Panc1 (cell line): ENCODE data around the gene FAAP100. TPM values are rescaled to one million over a fixed set of nuclear protein-coding genes. Genes with fewer than 3 reads are reported as not detected.

ENCODE experiments used
- ATAC-seq: fragments of 200-7000 bp; cut with Tn5 transposase; 2 replicates; pipeline ENCODE4 v1.9.1; 2020; ENCODE audit warnings: mild to moderate bottlenecking, moderate library complexity
- BruUV-seq: library from RNA; stranded (reverse); fragments of 400-500 nt; replicated peaks from 2 replicates; lab custom pipeline; 2021; lab: Mats Ljungman, UMichigan
- CTCF ChIA-PET: fragments of 300-600 bp; sonication (Branson Sonifier 250); formaldehyde crosslinking; loops from one replicate; lab custom pipeline; 2022; ENCODE audit warnings: antibody characterized with exemption; lab: Charles Lee
- POLR2A ChIA-PET: fragments of 300-600 bp; sonication (Branson Sonifier 250); formaldehyde crosslinking; loops from one replicate; lab custom pipeline; 2022; ENCODE audit warnings: antibody characterized with exemption; lab: Charles Lee
- DNase-seq: peaks from one replicate; pipeline ENCODE4 v3.0.0-alpha.2; 2010; ENCODE audit warnings: low read depth, low spot score
- H3K27ac ChIP-seq: 2 replicates; pipeline ENCODE4 v1.5.1; 2011; ENCODE audit warnings: mild to moderate bottlenecking, low read length, inconsistent platforms
- H3K27me3 ChIP-seq: fragments of 200-500 bp; sonication (Bioruptor generic); 2 replicates; pipeline ENCODE4 v1.6.0; 2014; ENCODE audit warnings: low read length, inconsistent platforms; ENCODE audit not compliant: control insufficient read depth, insufficient read depth
- H3K36me3 ChIP-seq: fragments of 200-500 bp; sonication (Bioruptor generic); 2 replicates; pipeline ENCODE4 v1.5.1; 2014; ENCODE audit warnings: inconsistent platforms, mild to moderate bottlenecking, low read length, moderate library complexity; ENCODE audit not compliant: control insufficient read depth, insufficient read depth
- H3K4me1 ChIP-seq: 2 replicates; pipeline ENCODE4 v1.5.1; 2011; ENCODE audit warnings: inconsistent platforms, mild to moderate bottlenecking, low read length, moderate library complexity; ENCODE audit not compliant: control insufficient read depth, insufficient read depth
- H3K4me3 ChIP-seq, 2 experiments: 2 replicates each; pipeline ENCODE4 v1.5.1; 2011 to 2012; ENCODE audit warnings: low read depth in 2 of 2, low read length in 2 of 2, mild to moderate bottlenecking in 2 of 2, inconsistent platforms in 1 of 2, moderate library complexity in 1 of 2
- H3K9me3 ChIP-seq: fragments of 200-500 bp; sonication (Bioruptor generic); 2 replicates; pipeline ENCODE4 v1.5.1; 2014; ENCODE audit warnings: low read depth, mild to moderate bottlenecking, inconsistent platforms, low read length, moderate library complexity; ENCODE audit not compliant: control insufficient read depth, insufficient read depth
- CTCF ChIP-seq: fragments of 450-650 bp; IDR thresholded peaks from 2 replicates; pipeline ENCODE4 v1.5.1; 2017; ENCODE audit warnings: mild to moderate bottlenecking
- POLR2AphosphoS5 ChIP-seq: IDR thresholded peaks from 2 replicates; pipeline ENCODE4 v1.6.1; 2012; ENCODE audit warnings: mild to moderate bottlenecking, low read depth, low read length, moderate library complexity
- REST ChIP-seq, 2 experiments: IDR thresholded peaks; 2 replicates each; pipeline ENCODE4 v1.6.1; 2011 to 2012; ENCODE audit warnings: low read depth in 2 of 2, control low read depth in 1 of 2, low read length in 1 of 2, mild to moderate bottlenecking in 1 of 2, moderate library complexity in 1 of 2; ENCODE audit not compliant: insufficient read depth in 1 of 2
- SIN3A ChIP-seq: IDR thresholded peaks from 2 replicates; pipeline ENCODE4 v1.6.1; 2012; ENCODE audit warnings: low read depth, mild to moderate bottlenecking, low read length, moderate library complexity, borderline replicate concordance; ENCODE audit not compliant: insufficient read depth
- TCF7L2 ChIP-seq: IDR thresholded peaks from 2 replicates; pipeline ENCODE4 v1.6.1; 2011; ENCODE audit warnings: mild to moderate bottlenecking, low read depth, low read length, inconsistent platforms
- in situ Hi-C: cut with HindIII; loops from 2 replicates; pipeline ENCODE4 v1.10.0; 2016; ENCODE audit warnings: low sequenced_read_pairs, low pct_unique_long_range_greater_than_20kb
- intact Hi-C: fragments of 100-400 bp; cut with micrococcal nuclease; formaldehyde crosslinking; loops from one replicate; pipeline ENCODE4 v1.10.0; 2022; ENCODE audit not compliant: unreplicated experiment
- total RNA-seq: library from RNA; stranded (reverse); gene quantifications from one replicate; pipeline ENCODE4 v1.2.1, GENCODE V29; 2021; ENCODE audit not compliant: unreplicated experiment

The FAAP100 gene
- total RNA-seq, 1 experiment from 2014 or later: 265 TPM

GRCh38 chr17:81518785-81519283, 33.3 kb downstream of the FAAP100 start:
- ATAC-seq (peak; percentile 59), DNase-seq (no peak)
- Histone ChIP-seq H3K4me3 (peak overlapping the region; percentile 38 to 61), H3K36me3 (no peaks in the 10 kb centered on the region), H3K9me3 (no peaks in the 10 kb centered on the region), H3K27me3 (no peaks in the 10 kb centered on the region), H3K4me1 (peaks cover 39% of the 10 kb centered on the region), H3K27ac (peak overlapping the region; percentile 58)
- ChIA-PET CTCF (no interaction called here), POLR2A (interaction anchor here (0.6 to 1.1 kb wide), 3 partner anchors 10 to 116 kb away, joined by 4 to 20 read pairs (median 8); partner anchors contain the start of gene FSCN2)
- intact Hi-C loops (loop anchor here (5.0 kb wide), 1 partner anchor 127 kb away; no protein-coding TSS in a partner anchor), in situ Hi-C loops (no loop called here)
- no TSS peak for BruUV-seq
- no peak for TF ChIP-seq CTCF
- TF ChIP-seq REST (IDR thresholded peaks at IDR 0.05; ENCODE audit: insufficient read depth in 1 of 2, low read depth in 2 of 2, low read length in 1 of 2): 0 out of 4 replicates have a peak, but pooled peaks of 1 of the 2 experiments have one; percentile 49
- TF ChIP-seq TCF7L2: no peak
- TF ChIP-seq SIN3A: no peak; the same call in 1 of the 2 replicates
- TF ChIP-seq POLR2AphosphoS5: peak; percentile 70; the same call in 1 of the 2 replicates

- no peaks in the 10 kb centered on the region for H3K9me3 ChIP-seq
- intact Hi-C loops: loop anchor here (5.0 kb wide), 1 partner anchor 126 kb away; no protein-coding TSS in a partner anchor
- ChIA-PET CTCF (no interaction called here), POLR2A (interaction anchor here (0.6 to 1.1 kb wide), 3 partner anchors 10 to 84 kb away, joined by 8 to 20 read pairs (median 11); partner anchors contain the start of gene FSCN2)
- peak overlapping the region; percentile 38 to 61 for H3K4me3 ChIP-seq
- H3K4me1 ChIP-seq: peaks cover 37% of the 10 kb centered on the region
- DNase-seq (no peak), ATAC-seq (peak; percentile 33)
- peak overlapping the region; percentile 19 for H3K27ac ChIP-seq
- H3K27me3 ChIP-seq: no peaks in the 10 kb centered on the region
- BruUV-seq: no TSS peak
- no peaks in the 10 kb centered on the region; the same call in 1 of the 2 replicates for H3K36me3 ChIP-seq
- TF ChIP-seq POLR2AphosphoS5 (peak; percentile 4; the same call in 1 of the 2 replicates), CTCF (no peak), SIN3A (peak; percentile 34; the same call in 1 of the 2 replicates)
- in situ Hi-C loops: no loop called here
Measured at GRCh38 chr17:81518113-81518784, 33.9 kb downstream of the FAAP100 start.
